ENCODE measurements around the gene INPP5A. TPM values are rescaled to one million over a fixed set of nuclear protein-coding genes. Genes with fewer than 3 reads are reported as not detected.
"Not testable (repeated sequence)": the region's sequence is repeated elsewhere in the genome, so short reads cannot be mapped to it uniquely, and the experiment has no call there.

INPP5A gene
- total RNA-seq, 1 experiment from 2014 or later = 12.3 TPM

DNA sequence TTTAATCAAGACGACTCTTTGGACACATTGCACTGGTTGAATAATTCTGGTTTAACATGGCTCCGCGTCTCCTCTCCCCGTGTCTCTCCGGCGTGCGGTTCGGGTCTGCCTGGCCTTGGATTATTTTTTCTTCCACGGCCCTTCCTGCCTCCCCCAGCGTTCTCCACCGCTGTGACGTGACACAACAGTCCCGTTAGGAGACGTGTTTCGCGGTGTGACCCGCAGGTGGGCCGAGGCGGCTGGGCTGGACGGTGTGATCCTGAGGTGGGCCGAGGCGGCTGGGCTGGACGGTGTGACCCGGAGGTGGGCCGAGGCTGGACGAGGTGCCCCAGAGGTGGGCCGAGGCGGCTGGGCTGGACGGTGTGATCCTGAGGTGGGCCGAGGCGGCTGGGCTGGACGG is 260.4 kb downstream of the INPP5A start:
- intact Hi-C loops (cut with micrococcal nuclease); CTCF ChIA-PET; H3K27ac ChIP-seq (ENCODE audit: low read depth, low read length); POLR2A ChIA-PET; H3K79me2 ChIP-seq (ENCODE audit: insufficient read depth, low read length); BruUV-seq (replicated peaks); RAD21 ChIA-PET (ENCODE audit: low non-redundant PET in 1 of 2, low total read pairs in 2 of 2, uncharacterized antibody in 2 of 2, unreplicated experiment in 2 of 2); H3K4me3 ChIP-seq (replicated peaks in 1 of 2; ENCODE audit: low read depth in 1 of 2, low read length in 2 of 2); DNase-seq (ENCODE audit: low read depth, low spot score); ATAC-seq; H3K4me2 ChIP-seq (ENCODE audit: low read length); H4K20me1 ChIP-seq (ENCODE audit: insufficient read depth); H3K4me1 ChIP-seq (ENCODE audit: control insufficient read depth in 1 of 2, insufficient read depth in 2 of 2, low read length in 2 of 2); H3K9ac ChIP-seq (ENCODE audit: low read length); H3K36me3 ChIP-seq (ENCODE audit: control insufficient read depth in 1 of 2, insufficient read depth in 2 of 2, low read length in 2 of 2); H2AFZ ChIP-seq (ENCODE audit: low read depth, low read length, poor library complexity, severe bottlenecking); H3K9me2 ChIP-seq (ENCODE audit: insufficient read depth); H3K27me3 ChIP-seq (ENCODE audit: insufficient read depth, low read length); H3K9me3 ChIP-seq (ENCODE audit: control insufficient read depth in 1 of 2, insufficient read depth in 1 of 2, low read depth in 1 of 2, low read length in 2 of 2): not testable (repeated sequence)

GRCh38 chr10:132798403-132798802 is 260.8 kb downstream of the INPP5A start:
- H3K27me3 ChIP-seq (ENCODE audit: insufficient read depth, low read length) = no peaks in the 10 kb centered on the region
- H4K20me1 ChIP-seq (ENCODE audit: insufficient read depth) = no peaks in the 10 kb centered on the region
- TF ChIP-seq, protein P1, sequence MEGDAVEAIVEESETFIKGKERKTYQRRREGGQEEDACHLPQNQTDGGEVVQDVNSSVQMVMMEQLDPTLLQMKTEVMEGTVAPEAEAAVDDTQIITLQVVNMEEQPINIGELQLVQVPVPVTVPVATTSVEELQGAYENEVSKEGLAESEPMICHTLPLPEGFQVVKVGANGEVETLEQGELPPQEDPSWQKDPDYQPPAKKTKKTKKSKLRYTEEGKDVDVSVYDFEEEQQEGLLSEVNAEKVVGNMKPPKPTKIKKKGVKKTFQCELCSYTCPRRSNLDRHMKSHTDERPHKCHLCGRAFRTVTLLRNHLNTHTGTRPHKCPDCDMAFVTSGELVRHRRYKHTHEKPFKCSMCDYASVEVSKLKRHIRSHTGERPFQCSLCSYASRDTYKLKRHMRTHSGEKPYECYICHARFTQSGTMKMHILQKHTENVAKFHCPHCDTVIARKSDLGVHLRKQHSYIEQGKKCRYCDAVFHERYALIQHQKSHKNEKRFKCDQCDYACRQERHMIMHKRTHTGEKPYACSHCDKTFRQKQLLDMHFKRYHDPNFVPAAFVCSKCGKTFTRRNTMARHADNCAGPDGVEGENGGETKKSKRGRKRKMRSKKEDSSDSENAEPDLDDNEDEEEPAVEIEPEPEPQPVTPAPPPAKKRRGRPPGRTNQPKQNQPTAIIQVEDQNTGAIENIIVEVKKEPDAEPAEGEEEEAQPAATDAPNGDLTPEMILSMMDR (IDR thresholded peaks at IDR 0.05 in 2 of 3, conservative IDR thresholded peaks at IDR 0.05 in 1 of 3; ENCODE audit: borderline replicate concordance in 1 of 3, insufficient read depth in 1 of 3, low read depth in 2 of 3, low read length in 2 of 3) = no peak
- H3K79me2 ChIP-seq (ENCODE audit: insufficient read depth, low read length) = no peaks in the 10 kb centered on the region
- no TSS peak for BruUV-seq (replicated peaks)
- no peaks in the 10 kb centered on the region for H3K36me3 ChIP-seq (ENCODE audit: control insufficient read depth in 1 of 2, insufficient read depth in 2 of 2, low read length in 2 of 2)
- intact Hi-C loops (cut with micrococcal nuclease) = no loop called here
- ChIA-PET POLR2A (no interaction called here), CTCF (no interaction called here), RAD21 (ENCODE audit: low non-redundant PET in 1 of 2, low total read pairs in 2 of 2, uncharacterized antibody in 2 of 2, unreplicated experiment in 2 of 2) (no interaction called here)
- ATAC-seq = no peak
- no peak overlapping the region for H2AFZ ChIP-seq (ENCODE audit: low read depth, low read length, poor library complexity, severe bottlenecking)
- no peak overlapping the region for H3K9ac ChIP-seq (ENCODE audit: low read length)
- no peaks in the 10 kb centered on the region for H3K4me1 ChIP-seq (ENCODE audit: control insufficient read depth in 1 of 2, insufficient read depth in 2 of 2, low read length in 2 of 2)
- no peaks in the 10 kb centered on the region for H3K9me2 ChIP-seq (ENCODE audit: insufficient read depth)
- H3K9me3 ChIP-seq (ENCODE audit: control insufficient read depth in 1 of 2, insufficient read depth in 1 of 2, low read depth in 1 of 2, low read length in 2 of 2) = no peaks in the 10 kb centered on the region
- DNase-seq (ENCODE audit: low read depth, low spot score) = no peak
- no peak overlapping the region for H3K27ac ChIP-seq (ENCODE audit: low read depth, low read length)
- no peak overlapping the region for H3K4me3 ChIP-seq (replicated peaks in 1 of 2; ENCODE audit: low read depth in 1 of 2, low read length in 2 of 2)
- H3K4me2 ChIP-seq (ENCODE audit: low read length) = no peak overlapping the region
